SJSA1 (cell line): Measurements from ENCODE around the gene FNTB. TPM values are rescaled to one million over a fixed set of nuclear protein-coding genes. Genes with fewer than 3 reads are reported as not detected.

Experiments used
- DNase-seq, 2 experiments: peaks; one replicate each; pipeline ENCODE4 v3.0.0-alpha.2; 2015 to 2020; ENCODE audit warnings: low spot score in 2 of 2, low read depth in 1 of 2
- H3K27ac ChIP-seq: fragments of 250-450 bp; sonication (Bioruptor Pico); 2 replicates; pipeline ENCODE4 v1.5.1; 2020; ENCODE audit warnings: mild to moderate bottlenecking, moderate library complexity
- H3K27me3 ChIP-seq: fragments of 250-450 bp; sonication (Bioruptor Pico); replicated peaks from 2 replicates; pipeline ENCODE4 v1.5.1; 2020; ENCODE audit warnings: mild to moderate bottlenecking, moderate library complexity
- H3K36me3 ChIP-seq: fragments of 250-450 bp; sonication (Bioruptor Pico); 2 replicates; pipeline ENCODE4 v1.5.1; 2020; ENCODE audit warnings: mild to moderate bottlenecking
- H3K4me1 ChIP-seq: fragments of 250-450 bp; sonication (Bioruptor Pico); replicated peaks from 2 replicates; pipeline ENCODE4 v1.6.1; 2021; ENCODE audit warnings: mild to moderate bottlenecking
- H3K4me3 ChIP-seq: fragments of 250-450 bp; sonication (Bioruptor Pico); 2 replicates; pipeline ENCODE4 v1.5.1; 2020; ENCODE audit warnings: mild to moderate bottlenecking
- H3K9me3 ChIP-seq: fragments of 250-450 bp; sonication (Bioruptor Pico); replicated peaks from 2 replicates; pipeline ENCODE4 v1.5.1; 2020; ENCODE audit warnings: mild to moderate bottlenecking
- total RNA-seq: library from RNA; depleted of rRNA; stranded (reverse); fragments of >200 nt; shearing (Covaris generic); gene quantifications from 2 replicates; pipeline ENCODE4 v1.2.3, GENCODE V29; 2014

Gene FNTB
- total RNA-seq, 1 experiment from 2014 or later, result 7.4 TPM

DNA sequence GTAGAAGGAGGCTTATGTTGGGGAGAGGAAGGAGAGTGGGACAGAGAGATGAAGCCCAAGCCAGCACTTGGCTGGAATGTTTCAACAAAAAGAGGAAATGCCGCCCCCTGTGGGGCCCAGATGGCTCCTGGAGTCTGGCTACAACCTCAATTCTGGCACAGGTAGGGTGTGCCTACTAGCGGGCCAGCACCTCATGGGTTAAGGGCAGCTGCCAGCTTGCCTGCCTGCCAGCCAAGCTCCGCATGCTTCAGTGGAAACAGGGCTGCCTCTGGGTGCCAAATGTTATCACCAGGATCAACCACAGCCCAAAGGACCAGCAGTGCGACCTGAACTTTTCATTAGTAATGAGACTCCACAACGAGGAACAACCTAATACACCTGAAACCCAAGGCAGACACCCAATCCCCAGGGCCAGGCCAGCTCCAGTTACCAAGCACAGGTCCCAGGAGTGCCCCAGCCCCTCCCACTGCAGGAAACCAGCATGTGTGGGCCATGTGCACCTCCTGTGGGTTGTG, 25.9 kb upstream of the FNTB start:
- no peaks in the 10 kb centered on the region for H3K27me3 ChIP-seq
- no peaks in the 10 kb centered on the region for H3K4me1 ChIP-seq
- no peaks in the 10 kb centered on the region for H3K9me3 ChIP-seq
- no peak overlapping the region for H3K27ac ChIP-seq
- DNase-seq, result no peak
- no peaks in the 10 kb centered on the region for H3K36me3 ChIP-seq
- H3K4me3 ChIP-seq, result no peak overlapping the region

DNA sequence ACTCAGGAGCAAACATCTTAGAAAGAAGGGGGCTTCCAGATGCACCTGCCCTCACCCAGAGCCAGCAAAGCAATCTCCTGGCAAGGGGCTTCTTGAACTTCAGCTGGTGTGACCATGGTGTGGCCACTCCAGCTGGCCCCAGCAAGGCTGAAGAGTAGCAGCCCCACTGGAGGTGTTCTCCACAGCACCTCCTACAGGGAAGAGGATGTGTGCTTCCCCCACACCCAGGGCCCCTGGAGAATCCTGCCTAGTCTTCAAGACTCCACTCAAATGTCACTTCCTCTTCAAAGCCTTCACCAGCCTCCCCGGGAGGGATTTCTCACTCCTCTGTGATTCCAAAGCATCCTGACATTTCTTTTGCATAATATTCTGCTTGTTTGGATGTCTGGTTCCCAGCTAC, 23.1 kb upstream of the FNTB start:
- H3K4me1 ChIP-seq, result no peaks in the 10 kb centered on the region
- no peak overlapping the region for H3K27ac ChIP-seq
- no peak for DNase-seq
- H3K27me3 ChIP-seq, result no peaks in the 10 kb centered on the region
- no peak overlapping the region for H3K4me3 ChIP-seq
- no peaks in the 10 kb centered on the region for H3K9me3 ChIP-seq
- H3K36me3 ChIP-seq, result no peaks in the 10 kb centered on the region

DNA sequence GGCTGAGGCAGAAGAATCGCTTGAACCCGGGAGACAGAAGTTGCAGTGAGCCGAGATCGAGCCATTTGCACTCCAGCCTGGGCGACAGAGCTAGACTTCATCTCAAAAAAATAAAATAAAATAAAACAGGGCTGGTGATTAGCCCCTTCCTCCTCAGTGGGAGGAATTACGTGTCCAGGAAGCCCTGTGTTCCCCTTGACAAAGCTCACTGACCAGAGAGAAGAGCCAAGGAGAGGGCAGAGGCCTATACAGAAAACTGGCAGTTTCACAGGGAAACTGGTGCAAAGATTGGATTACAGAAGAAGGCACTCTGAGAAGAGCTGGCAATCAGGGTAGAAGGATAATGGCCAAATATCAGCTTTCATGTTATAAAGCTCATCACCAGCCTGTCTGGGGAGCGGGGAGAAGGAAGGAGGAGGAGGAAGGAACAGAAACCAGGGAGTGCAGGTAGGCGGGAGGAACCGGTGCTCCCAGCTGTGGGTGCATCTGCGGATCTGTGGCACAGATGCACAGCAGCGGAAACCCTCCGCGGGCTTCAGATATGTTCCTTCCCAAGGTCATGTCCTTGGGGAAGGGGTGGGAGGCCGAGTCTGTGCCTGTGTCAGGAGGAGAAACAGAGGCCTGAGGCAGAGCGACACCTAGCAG, 21.2 kb upstream of the FNTB start:
- Histone ChIP-seq H3K36me3 (no peaks in the 10 kb centered on the region), H3K27me3 (no peaks in the 10 kb centered on the region), H3K4me1 (no peaks in the 10 kb centered on the region), H3K4me3 (no peak overlapping the region), H3K9me3 (no peaks in the 10 kb centered on the region), H3K27ac (no peak overlapping the region)
- no peak for DNase-seq

GRCh38 chr14:64966976-64967375, 19.7 kb upstream of the FNTB start:
- no peak overlapping the region for H3K27ac ChIP-seq
- H3K4me1 ChIP-seq, result no peaks in the 10 kb centered on the region; the same call in 1 of the 2 replicates
- no peaks in the 10 kb centered on the region for H3K9me3 ChIP-seq
- DNase-seq, result no peak
- H3K36me3 ChIP-seq, result no peaks in the 10 kb centered on the region
- H3K27me3 ChIP-seq, result no peaks in the 10 kb centered on the region
- no peak overlapping the region for H3K4me3 ChIP-seq

GRCh38 chr14:64968167-64968566, 18.5 kb upstream of the FNTB start:
- no peak for DNase-seq
- H3K9me3 ChIP-seq, result no peaks in the 10 kb centered on the region
- no peaks in the 10 kb centered on the region; the same call in 1 of the 2 replicates for H3K4me1 ChIP-seq
- H3K27me3 ChIP-seq, result no peaks in the 10 kb centered on the region
- H3K36me3 ChIP-seq, result no peaks in the 10 kb centered on the region
- H3K27ac ChIP-seq, result no peak overlapping the region
- no peak overlapping the region for H3K4me3 ChIP-seq

GRCh38 chr14:64968651-64969050, 18.0 kb upstream of the FNTB start:
- no peak for DNase-seq
- Histone ChIP-seq H3K4me3 (no peak overlapping the region), H3K36me3 (no peaks in the 10 kb centered on the region), H3K27ac (no peak overlapping the region), H3K4me1 (no peaks in the 10 kb centered on the region; the same call in 1 of the 2 replicates), H3K9me3 (no peaks in the 10 kb centered on the region), H3K27me3 (no peaks in the 10 kb centered on the region)

GRCh38 chr14:64970041-64970440, 16.7 kb upstream of the FNTB start:
- Histone ChIP-seq H3K9me3 (no peaks in the 10 kb centered on the region), H3K4me3 (no peak overlapping the region), H3K4me1 (no peaks in the 10 kb centered on the region; the same call in 1 of the 2 replicates), H3K36me3 (no peaks in the 10 kb centered on the region), H3K27me3 (no peaks in the 10 kb centered on the region), H3K27ac (no peak overlapping the region)
- DNase-seq, result no peak

GRCh38 chr14:64970776-64971477, 15.8 kb upstream of the FNTB start:
- no peak overlapping the region for H3K27ac ChIP-seq
- no peaks in the 10 kb centered on the region for H3K9me3 ChIP-seq
- no peaks in the 10 kb centered on the region for H3K27me3 ChIP-seq
- H3K4me1 ChIP-seq, result no peaks in the 10 kb centered on the region; the same call in 1 of the 2 replicates
- no peaks in the 10 kb centered on the region for H3K36me3 ChIP-seq
- DNase-seq, result no peak
- no peak overlapping the region for H3K4me3 ChIP-seq

- no peak for DNase-seq
- peak overlapping the region; percentile 55 for H3K4me3 ChIP-seq
- H3K36me3 ChIP-seq, result no peaks in the 10 kb centered on the region
- H3K9me3 ChIP-seq, result no peaks in the 10 kb centered on the region
- no peak overlapping the region for H3K27ac ChIP-seq
- no peaks in the 10 kb centered on the region; the same call in 1 of the 2 replicates for H3K4me1 ChIP-seq
- no peaks in the 10 kb centered on the region for H3K27me3 ChIP-seq
Measured at GRCh38 chr14:64971491-64971942, 15.2 kb upstream of the FNTB start.

GRCh38 chr14:64971943-64972791, 14.5 kb upstream of the FNTB start, which contains the start of gene RAB15:
RAB15 (minus strand) TSS chr14:64972336; CDS start chr14:64972076, 260 bp downstream.
- H3K27me3 ChIP-seq, result no peaks in the 10 kb centered on the region

DNA sequence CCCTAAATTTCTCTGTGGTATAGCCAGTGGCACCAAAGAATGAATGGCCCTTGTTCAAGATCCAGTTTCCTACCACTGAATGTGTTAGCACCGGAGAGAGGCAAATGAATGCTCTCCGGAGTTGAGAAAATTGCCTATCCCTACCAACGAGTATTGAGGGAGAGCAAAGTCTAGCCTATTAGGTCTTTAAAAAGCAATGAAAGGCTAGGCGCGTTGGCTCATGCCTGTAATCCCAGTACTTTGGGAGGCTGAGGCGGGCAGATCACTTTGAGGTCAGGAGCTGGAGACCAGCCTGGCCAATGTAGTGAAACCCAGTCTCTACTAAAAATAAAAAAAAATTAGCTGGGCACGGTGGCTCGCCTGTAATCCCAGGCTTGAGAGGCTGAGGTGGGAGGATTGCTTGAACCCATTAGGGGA, 13.7 kb upstream of the FNTB start:
- Histone ChIP-seq H3K36me3 (no peaks in the 10 kb centered on the region), H3K9me3 (no peaks in the 10 kb centered on the region), H3K27me3 (no peaks in the 10 kb centered on the region), H3K4me1 (no peaks in the 10 kb centered on the region; the same call in 1 of the 2 replicates), H3K27ac (no peak overlapping the region), H3K4me3 (no peak overlapping the region; the same call in 1 of the 2 replicates)
- no peak for DNase-seq

More at GRCh38 chr14:64971943-64972791, 14.5 kb upstream of the FNTB start, which contains the start of gene RAB15:
- Histone ChIP-seq H3K27ac (no peak within 1 kb of the TSS), H3K36me3 (no peaks in the 10 kb centered on the region), H3K4me3 (peak within 1 kb of the TSS; percentile 55), H3K4me1 (no peaks in the 10 kb centered on the region; the same call in 1 of the 2 replicates), H3K9me3 (no peaks in the 10 kb centered on the region)
- DNase-seq, result no peak

DNA sequence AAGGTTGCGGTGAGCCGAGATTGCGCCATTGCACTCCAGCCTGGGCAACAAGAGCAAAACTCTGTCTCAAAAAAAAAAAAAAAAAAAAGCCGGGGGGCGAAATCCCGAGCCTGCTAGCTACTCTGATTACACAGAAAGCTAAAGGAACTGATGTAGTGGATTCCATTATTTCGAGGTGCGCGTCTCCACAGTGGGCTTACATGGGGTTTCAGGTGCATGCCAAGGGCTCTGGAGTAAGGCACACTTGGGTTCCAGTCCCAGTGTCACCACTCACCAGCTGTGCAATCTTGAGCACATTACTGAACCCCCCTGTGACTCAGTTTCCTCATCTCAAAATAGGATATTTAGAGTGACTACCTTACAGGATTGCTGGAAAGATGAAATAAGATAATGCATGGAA, 12.9 kb upstream of the FNTB start:
- Histone ChIP-seq H3K27ac (no peak overlapping the region), H3K4me3 (no peak overlapping the region), H3K4me1 (no peaks in the 10 kb centered on the region; the same call in 1 of the 2 replicates), H3K36me3 (no peaks in the 10 kb centered on the region), H3K27me3 (no peaks in the 10 kb centered on the region), H3K9me3 (no peaks in the 10 kb centered on the region)
- no peak for DNase-seq

DNA sequence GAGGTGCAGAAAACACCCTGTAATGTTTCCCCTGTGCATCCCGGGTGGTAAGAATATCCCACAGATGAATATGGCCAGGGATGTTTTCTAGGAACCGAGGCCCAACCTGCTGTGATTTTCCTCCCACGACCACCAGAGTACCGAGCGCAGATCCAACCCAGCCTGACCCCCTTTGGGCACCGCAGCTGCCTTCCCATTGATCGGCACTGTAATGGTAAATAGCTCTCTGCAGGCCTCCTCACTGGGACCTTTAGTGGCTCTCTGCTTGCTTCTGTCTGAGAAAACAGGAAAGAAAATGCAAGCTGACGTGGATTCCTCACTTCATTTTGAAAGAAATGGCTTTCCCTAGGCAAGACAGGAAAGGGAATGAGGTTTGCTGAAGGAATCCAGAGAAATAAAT, 12.1 kb upstream of the FNTB start:
- Histone ChIP-seq H3K4me1 (no peaks in the 10 kb centered on the region; the same call in 1 of the 2 replicates), H3K27ac (no peak overlapping the region), H3K36me3 (no peaks in the 10 kb centered on the region), H3K9me3 (no peaks in the 10 kb centered on the region), H3K4me3 (no peak overlapping the region), H3K27me3 (no peaks in the 10 kb centered on the region)
- DNase-seq, result no peak
